GM18873 (cell line): ENCODE data around the gene LHCGR.
"Not testable (repeated sequence)": the region's sequence is repeated elsewhere in the genome, so short reads cannot be mapped to it uniquely, and the experiment has no call there.

ENCODE experiments used
- ATAC-seq: cut with Tn5 transposase; IDR thresholded peaks from one replicate; pipeline ENCODE4 v1.9.1; 2021; ENCODE audit warnings: mild to moderate bottlenecking, moderate library complexity, moderate number of reproducible peaks; ENCODE audit not compliant: unreplicated experiment, low FRiP score

The LHCGR gene

DNA sequence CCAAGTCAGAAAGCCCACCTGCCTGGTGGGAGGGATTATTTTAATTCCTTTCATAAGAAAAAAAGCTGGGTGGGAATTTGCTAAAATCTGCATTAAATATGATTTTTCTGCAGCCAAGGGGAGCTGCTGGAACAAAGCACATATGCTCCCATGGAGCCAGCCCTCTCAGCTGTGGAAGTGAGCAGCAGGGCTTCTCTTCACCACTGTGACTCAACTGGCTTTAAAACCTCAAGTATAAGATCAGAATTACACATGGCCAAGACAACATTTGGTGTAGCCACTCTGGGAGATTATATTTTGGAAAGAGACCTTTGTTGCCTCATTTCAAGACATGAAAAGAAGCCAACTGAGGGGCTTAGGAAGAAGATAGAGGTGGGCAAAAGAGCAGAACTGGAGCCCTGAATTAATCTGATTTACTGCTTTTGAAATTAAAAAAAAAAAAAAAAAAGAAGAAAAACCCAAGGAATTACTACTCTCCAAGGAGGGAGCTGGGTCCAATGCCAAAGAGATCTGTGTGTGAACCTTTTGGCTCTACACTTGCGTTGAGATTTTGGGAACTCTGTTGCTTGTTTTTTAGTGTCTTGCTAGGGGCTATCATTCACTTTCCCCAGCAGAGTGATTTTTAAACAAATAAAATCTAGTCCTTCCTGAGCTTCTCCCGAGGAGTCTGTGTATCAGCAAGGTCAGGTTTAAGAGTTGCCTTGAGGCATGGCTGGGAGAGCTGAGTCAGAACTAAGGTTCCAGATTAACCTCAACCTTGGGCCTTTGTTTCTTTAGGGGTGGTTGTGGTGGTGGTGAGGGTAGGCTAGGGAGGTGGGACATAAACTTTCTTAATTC is 6.0 kb downstream of the LHCGR start:
- ATAC-seq: no peak

DNA sequence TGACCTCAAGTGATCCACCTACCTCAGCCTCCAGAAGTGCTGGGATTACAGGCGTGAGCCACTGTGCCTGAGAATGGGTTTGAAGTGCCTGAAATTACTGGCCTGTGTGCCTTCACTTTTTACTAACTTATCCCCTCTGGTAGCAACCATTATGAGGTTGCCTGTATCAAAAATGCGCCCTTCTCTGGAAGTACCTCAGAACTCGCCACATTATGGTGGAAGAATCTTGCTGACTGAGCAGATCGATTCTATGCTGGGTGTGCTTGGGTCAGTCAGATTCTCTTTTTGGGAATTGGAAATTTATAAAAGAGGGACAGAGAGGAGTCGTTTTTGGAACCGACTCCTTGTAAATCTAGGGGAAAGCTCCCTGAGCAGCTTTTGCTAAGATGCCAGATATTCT is 8.2 kb downstream of the LHCGR start:
- ATAC-seq: no peak

DNA sequence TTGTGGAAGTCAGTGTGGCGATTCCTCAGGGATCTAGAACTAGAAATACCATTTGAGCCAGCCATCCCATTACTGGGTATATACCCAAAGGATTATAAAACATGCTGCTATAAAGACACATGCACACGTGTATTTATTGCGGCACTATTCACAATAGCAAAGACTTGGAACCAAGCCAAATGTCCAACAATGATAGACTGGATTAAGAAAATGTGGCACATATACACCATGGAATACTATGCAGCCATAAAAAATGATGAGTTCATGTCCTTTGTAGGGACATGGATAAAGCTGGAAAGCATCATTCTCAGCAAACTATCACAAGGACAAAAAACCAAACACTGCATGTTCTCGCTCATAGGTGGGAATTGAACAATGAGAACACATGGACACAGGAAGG is 16.3 kb downstream of the LHCGR start:
- ATAC-seq: not testable (repeated sequence)

DNA sequence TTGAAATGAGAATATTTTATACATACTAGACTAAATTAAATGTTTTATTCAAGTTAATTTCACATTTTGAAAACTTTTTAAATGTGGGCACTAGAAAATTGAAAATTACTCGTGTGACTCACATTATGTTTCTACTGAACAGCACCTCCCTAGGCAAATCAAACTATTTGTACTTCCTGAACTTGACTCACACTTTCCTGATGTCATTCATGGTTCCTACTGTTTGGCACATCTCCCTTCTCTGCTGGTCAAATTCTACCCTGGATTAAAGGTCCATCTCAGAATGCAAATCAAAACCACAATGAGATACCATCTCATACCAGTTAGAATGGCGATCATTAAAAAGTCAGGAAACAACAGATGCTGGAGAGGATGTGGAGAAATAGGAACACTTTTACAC is 16.7 kb downstream of the LHCGR start:
- ATAC-seq: no peak

DNA sequence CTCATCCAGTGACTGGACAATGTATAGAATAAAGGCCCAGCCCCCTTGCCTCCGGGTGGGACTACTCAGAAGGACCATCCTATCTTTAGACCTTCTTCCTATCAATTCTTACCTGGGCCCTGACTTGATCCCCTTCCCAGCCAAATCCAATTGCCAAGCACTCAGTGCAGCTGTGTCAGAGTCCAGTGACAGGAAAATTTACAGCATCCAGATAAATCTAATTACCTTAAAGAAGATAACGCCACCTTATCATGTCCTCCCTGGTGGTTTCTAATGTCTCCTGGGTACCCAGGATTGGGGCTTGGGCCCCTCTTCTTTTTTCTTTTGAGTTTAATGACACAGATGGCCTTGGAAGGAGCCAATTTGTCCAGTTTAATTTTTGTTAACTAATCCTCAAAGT is 19.3 kb downstream of the LHCGR start:
- no peak for ATAC-seq

DNA sequence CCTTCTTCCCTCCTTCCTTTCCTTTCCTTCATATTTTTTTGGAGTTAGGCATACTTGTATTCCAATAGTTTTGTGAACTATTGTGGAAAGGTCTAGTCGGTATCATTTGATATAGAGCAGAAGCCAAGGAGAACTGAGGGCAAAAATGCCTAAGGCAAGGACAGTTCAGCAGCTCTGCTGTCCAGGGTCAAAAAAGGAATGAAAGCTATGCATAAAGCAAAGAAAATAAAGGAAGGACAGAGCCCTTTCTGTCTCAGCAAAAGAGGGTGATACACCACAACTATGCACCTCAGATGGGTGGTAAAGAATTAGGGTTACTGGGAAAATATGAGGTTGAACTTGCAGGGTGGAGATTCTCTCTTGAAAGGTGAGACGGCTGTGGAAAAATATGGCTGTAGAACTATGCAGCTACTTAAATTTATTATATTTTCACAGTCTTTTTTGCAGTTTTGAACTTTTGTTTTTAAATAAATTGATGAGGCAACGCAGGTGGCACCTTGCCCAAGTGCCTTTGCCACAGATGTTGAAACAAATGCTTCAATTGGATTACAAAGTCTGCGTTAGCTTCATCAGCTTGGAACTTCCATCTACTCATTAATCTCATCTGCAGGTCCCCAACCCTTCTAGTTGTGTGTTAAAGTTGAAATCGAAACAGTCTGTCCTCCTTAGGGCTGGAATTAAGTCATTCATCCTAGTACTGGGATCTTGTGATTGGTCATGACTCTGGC is 20.8 kb downstream of the LHCGR start:
- no peak for ATAC-seq

DNA sequence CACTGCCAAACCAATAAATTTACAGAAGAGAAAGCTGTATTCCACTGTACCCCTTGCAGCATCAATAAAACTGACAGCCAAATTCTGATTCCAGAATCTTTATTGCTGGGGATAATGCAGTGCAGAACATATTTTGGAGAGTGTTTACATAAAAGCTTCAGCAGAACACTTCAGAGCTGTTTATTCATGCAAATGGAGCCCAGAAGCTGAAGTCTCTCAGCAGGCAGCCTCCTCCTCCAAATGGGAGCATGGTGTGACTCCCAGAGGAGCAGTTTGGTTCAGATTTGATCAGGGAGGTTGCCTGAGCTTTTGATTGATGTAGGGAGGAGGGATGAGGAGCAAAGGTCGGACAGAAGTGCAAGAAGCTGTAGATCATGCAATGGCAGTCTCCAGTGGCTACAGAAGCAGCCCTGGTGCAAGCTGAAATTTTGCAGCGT is 22.4 kb downstream of the LHCGR start:
- no peak for ATAC-seq

DNA sequence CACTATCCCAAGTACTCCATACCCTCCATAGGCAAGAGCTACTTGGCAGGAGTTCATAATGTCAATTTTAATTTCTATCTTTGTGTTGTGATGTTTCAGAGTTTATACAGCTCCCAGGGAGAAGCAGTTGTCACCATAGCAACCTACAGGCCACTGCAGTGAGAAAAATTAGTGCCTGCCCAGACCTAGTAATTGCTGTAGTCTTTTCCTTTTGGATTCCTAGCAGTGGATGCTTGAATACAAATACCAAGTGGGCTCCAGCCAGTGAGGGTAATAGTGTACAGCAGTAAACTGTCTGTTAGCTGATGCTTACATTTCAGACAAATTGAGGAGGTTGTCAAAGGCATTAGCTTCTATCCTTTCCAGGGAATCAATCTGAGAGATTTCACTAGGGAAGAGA is 26.7 kb downstream of the LHCGR start:
- ATAC-seq: no peak

DNA sequence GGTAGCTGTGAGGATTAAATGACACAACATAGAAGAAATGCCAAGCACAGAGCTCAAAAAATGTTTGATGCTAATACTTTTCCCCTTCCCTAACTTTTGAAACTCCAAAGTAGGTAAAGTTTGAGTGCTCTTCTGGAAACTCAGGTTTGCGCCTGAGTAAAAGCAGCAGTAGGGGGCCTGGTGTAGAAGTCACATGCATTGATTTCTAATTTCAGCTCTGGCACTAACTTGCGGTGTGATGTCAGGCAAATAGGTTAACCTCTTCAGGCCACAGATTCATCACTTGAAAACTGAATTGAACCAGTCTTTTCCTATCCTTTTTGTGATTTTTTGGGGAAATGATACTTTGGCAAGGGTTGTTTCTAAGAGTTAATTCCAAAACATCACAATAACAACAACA is 27.2 kb downstream of the LHCGR start:
- no peak for ATAC-seq

DNA sequence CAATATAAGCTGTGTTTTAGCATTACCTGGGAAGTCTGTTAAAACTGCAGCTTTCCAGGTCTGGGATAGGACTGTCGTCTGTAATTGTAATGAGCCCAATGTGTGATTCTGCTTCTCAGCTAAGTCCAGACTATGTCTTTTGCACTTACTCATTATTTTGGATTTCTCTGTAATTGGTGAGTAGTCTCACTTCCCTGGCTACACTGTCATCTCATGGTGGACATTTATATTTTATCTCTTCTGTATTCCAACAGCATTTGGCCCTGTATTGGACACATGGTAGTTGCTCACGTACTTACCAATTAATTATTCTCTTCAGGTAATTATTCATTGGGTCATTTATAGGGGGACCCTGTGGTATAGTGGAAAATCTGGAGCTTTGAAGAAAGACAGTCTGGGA is 28.0 kb downstream of the LHCGR start:
- ATAC-seq: no peak

DNA sequence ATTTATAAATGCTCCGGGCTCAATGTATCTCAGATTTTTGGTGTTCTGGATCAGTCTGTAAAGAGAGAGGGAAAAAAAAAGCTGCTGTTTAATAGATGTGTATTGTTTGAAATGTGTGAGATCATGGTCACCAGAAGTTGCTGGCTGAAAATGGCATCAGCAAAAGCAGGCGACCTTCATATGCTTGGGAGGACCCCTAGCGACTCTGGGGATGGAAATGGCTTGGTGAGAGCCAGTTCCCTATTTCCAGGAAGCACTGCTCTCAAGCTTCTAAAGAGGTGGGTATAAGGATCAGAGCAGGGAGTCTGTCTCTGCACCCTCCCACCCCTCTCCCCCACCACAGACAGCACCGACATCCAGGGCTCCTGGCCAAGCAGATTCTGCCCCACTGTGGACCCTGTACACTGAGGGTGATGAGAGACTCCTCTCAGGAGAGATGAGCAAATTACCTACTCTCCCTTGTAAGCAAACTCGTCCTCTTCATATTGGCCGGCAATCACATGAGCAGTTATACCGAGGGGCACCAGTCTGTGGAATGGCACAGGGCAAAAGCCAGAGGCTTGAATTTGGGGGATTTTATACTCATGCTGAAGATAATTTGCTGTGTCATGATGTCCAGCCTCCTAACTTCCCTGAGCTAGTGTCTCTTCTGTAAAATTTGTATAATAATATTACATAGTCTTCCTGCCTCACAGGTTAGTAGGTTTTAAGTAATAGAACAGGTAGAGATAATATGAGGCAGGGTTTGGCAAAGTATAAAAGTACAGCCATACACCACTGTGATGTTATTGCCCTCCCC is 29.6 kb downstream of the LHCGR start:
- ATAC-seq: no peak

DNA sequence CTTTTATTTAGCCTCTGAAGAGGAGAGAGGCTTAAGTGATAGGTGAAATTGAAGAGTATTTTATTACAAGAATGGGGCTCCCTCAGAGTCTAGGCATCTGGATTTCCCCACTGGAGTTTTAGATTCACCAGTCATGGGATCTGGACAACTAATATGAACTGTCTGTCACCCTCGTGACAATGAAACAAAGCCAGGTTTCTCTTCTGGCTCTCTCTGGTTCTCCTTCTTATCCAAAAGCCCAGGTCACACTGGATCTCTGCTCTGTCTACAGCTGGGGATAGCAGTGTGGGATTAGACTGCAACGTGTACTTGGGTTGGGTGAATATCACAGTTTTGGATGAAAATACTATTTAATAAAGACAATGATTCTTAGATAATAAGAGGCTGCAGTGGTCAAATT is 31.2 kb downstream of the LHCGR start:
- no peak for ATAC-seq

DNA sequence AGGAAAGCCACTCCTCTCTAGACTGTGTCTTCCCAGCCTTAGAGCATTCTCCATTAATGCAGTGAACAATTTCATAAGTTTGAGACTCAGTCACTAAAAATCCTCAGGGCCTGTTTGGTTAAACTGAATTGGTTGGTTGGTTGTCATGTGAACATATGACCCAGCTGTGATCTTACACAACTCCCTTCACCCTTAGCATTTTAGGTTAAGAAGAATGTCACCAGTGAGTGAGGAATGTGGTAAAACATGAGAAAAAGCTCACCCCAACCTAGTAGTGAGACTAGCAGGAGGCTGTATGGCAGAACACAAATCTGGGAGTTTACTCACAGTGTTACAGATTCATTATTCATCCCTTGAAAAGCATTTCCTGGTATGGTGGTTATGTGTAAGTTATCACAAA is 32.4 kb downstream of the LHCGR start:
- no peak for ATAC-seq

DNA sequence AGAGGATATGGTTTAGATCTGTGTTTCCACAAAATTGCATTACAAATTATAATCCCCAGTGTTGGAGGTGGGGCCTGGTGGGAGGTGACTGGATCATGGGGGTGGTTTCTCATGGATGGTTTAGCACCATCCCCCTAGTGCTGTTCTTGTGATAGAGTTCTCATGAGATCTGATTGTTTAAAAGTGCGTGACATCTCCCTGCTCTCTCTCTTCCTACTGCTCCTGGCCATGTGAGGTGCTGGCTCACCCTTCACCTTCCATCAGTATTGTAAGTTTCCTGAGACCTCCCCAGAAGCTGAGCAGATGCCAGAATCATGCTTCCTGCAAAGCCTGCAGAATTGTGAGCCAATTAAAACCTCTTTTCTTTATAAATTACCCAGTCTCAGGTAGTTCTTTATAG is 33.1 kb downstream of the LHCGR start:
- ATAC-seq: no peak

DNA sequence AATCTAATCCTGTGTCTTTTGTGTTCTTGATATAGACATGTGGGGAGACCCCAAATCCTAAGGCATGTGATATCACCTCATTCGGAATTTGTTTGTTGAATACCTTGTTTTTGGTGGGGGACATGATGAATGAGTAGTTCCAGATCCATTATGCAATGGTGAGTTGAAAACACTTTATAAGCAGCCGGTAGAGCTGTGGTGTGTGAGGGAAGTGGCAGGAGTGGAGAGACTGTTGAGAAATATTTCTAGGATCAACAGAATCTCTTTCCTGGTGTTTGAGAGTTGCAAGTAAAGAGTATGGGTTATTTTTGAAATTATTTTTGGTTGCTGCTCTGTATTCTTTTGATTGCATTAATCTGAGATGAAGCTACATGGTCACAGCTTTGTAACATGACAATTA is 34.4 kb downstream of the LHCGR start:
- no peak for ATAC-seq

DNA sequence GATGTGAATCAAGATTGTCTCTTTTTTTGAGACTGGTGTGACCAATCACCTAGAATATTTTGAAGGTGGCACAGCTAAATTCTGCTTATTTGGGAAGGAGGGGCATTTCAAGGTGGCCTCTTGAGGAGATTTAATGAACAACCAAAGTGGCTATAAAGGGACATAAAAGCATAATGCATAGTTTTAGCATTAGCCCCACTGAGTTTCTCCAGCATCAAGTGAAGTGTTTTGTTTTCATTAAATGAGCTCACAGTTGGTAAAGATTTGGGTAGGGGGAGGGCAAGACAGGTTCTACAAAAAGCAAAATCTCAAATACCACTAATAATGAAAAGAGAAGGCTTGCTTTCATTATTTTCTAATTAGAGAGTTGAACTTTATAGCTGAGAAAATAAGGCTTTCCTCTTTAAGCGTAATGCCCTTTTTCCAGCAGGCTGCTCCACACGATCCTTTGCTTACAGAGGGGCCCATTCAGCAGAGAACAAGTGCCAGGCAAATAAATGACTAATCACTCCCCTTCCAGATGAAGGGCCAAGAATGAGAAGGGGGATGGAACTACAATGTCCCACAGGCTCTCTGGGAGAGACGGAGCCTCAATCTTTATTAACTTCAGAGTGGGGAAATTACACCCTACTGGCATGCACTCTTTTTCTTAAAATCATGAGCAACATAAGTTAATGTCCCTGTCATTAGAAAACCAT is 35.9 kb downstream of the LHCGR start:
- no peak for ATAC-seq

DNA sequence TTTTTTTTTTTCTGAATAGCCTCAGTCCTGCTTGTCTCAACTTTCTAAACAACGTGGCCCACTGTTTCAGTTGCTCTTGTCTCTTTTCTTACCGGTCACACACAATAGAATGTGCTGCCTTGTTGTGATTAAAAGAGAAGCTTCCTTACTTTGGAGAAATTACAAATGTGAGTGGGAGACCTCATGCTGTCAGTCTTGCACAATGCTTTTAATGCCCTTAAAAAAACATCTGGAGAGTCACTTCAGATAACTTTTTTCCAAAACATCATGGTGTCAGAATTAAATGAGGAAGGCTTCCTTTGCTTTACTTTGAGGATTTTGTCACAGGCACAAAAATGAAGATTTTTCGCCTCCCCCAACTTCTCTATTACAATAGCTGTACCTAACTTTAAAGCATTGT is 37.7 kb downstream of the LHCGR start:
- ATAC-seq: no peak

DNA sequence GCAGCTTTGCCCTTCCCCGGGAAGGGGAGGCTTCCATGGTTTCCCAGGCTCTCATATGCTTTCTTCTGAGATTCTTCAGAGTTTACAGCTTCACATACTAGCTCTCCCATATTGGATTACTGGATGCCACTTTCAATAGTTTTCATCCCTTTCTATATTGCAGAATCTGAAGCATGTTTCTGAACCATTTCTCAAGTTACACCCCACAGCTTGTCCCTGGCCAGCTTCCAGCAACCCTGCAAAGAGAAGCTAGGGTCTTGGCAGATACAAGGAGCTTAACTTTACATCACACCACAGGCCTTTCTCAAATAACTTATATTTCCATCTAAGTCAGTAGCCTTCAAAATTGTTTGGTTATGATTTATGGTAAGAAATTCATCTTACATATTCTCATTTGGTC is 39.6 kb downstream of the LHCGR start:
- no peak for ATAC-seq

DNA sequence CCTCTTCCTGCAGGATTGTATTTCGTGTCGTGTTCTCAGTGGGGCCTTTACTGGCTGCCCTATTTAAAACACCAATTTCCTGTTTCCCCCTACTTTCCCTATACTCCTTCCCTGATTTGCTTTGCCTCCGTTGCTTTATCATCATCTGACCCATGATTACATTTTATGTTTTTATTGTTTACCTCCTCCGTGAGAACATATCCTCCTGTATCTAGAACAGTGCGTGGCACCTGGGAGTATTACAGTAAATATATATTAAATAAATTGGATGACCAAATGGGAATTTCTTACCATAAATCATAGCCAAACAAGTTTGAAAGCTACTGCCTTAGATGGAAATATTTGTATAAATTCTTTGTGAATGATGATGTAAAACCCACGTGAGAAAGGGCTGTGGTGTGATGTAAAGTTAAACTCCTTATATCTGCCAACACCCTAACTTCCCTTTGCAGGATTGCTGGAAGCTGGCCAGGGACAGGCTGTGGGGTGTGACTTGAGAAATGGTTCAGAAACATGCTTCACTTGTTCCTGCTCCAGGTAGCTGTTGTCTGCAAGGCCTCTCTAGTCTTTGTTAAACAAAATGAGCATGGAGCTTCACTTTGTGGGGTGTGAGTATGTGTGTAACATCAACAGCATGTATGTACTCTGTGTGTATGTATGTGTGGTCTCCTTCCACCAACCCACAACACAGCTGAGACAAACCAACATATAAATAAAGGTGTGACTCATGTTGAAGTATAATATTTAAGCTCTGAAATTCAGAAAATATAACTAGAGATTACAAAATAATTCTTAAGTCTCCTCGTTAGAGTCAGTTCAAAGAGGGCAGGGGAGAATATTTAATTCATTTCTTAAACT is 40.3 kb downstream of the LHCGR start:
- no peak for ATAC-seq

DNA sequence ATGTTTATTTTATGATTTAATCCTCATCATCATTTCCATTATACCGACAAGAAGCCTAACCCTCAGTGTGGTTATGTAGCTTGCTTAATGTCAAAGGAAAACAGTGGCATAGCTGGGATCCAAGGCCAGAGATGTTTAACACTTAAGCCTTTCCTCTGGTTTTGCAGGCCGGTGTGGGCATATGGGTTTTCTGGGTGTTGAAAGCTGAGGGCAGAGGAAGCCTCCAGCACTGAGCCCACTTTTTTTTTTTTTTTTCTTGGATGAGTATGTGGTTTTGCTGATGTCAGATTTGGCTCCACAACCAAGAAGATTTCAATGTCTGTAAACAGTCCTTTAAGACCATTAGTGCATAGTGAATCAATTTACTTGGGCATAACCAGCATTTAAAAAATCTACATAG is 41.3 kb downstream of the LHCGR start:
- no peak for ATAC-seq
